HepG2 (cell line): ENCODE results near the gene CDK11A. TPM values are rescaled to one million over a fixed set of nuclear protein-coding genes. Genes with fewer than 3 reads are reported as not detected.

Experiments
- ATAC-seq: fragments of 200-7000 bp; cut with Tn5 transposase; 3 replicates; pipeline ENCODE4 v1.9.1; 2020; ENCODE audit warnings: mild to moderate bottlenecking, moderate library complexity
- BruUV-seq: library from RNA; stranded (reverse); fragments of 400-500 nt; replicated peaks from 2 replicates; lab custom pipeline; 2021; lab: Mats Ljungman, UMichigan
- CTCF ChIA-PET: fragments of 300-600 bp; formaldehyde crosslinking; extraction: SDS; loops from one replicate; lab custom pipeline; 2021; ENCODE audit warnings: low total read pairs, inconsistent platforms, low intra/inter-chr PET ratio; lab: Yijun Ruan, JAX
- POLR2A ChIA-PET: fragments of 350-600 bp; sonication (Branson Sonifier 250); formaldehyde crosslinking; loops from one replicate; lab custom pipeline; 2020; ENCODE audit warnings: antibody characterized with exemption, inconsistent platforms; lab: Yijun Ruan, JAX
- DNase-seq: peaks from one replicate; pipeline ENCODE4 v3.0.0-alpha.2; 2015; ENCODE audit warnings: low spot score
- FAIRE-seq: peaks from 3 replicates; lab custom pipeline; 2011; peaks lifted over from hg19 to GRCh38; lab: Jason Lieb, UNC
- H2AFZ ChIP-seq: one replicate; pipeline ENCODE4 v1.6.1; 2011; ENCODE audit warnings: low read length, inconsistent platforms
- H3K27ac ChIP-seq: fragments of 300-600 bp; 3 replicates; pipeline ENCODE4 v1.8.0; 2011; ENCODE audit warnings: mixed run types, mild to moderate bottlenecking, mixed read lengths, low read length, inconsistent platforms; ENCODE audit not compliant: insufficient read depth; ENCODE audit errors: extremely low read length
- H3K27me3 ChIP-seq, 2 experiments: fragments of 200-600 bp in 1 of 2; 2 replicates in 1 of 2; 3 replicates in 1 of 2; pipeline versions ENCODE4 v1.6.0 to v1.8.0; 2011; ENCODE audit warnings: low read length in 2 of 2, mild to moderate bottlenecking in 2 of 2, moderate library complexity in 2 of 2, inconsistent platforms in 1 of 2; ENCODE audit not compliant: insufficient read depth in 2 of 2, control insufficient read depth in 1 of 2
- H3K36me3 ChIP-seq, 2 experiments: fragments of 200-600 bp in 1 of 2; replicated peaks in 1 of 2; 2 replicates in 1 of 2; 3 replicates in 1 of 2; pipeline versions ENCODE4 v1.5.1 to v1.8.0; 2011; ENCODE audit warnings: low read length in 2 of 2, inconsistent platforms in 1 of 2; ENCODE audit not compliant: insufficient read depth in 2 of 2, control insufficient read depth in 1 of 2
- H3K4me1 ChIP-seq: 2 replicates; pipeline ENCODE4 v1.5.1; 2012; ENCODE audit warnings: low read length, inconsistent platforms; ENCODE audit not compliant: insufficient read depth
- H3K4me2 ChIP-seq: 2 replicates; pipeline ENCODE4 v1.6.0; 2011; ENCODE audit warnings: low read depth, low read length, inconsistent platforms
- H3K4me3 ChIP-seq, 3 experiments: fragments of 200-600 bp in 1 of 3; sonication (generic), shearing (Covaris generic) in 1 of 3; replicated peaks in 1 of 3; 2 replicates each; pipeline ENCODE4 v1.5.1; 2011 to 2016; ENCODE audit warnings: low read length in 3 of 3, inconsistent platforms in 2 of 3, low read depth in 2 of 3, mild to moderate bottlenecking in 2 of 3, control low read depth in 1 of 3, mixed read lengths in 1 of 3; ENCODE audit not compliant: insufficient read depth in 1 of 3
- H3K79me2 ChIP-seq: one replicate; pipeline ENCODE4 v1.6.1; 2011; ENCODE audit warnings: low read length, inconsistent platforms; ENCODE audit not compliant: insufficient read depth
- H3K9ac ChIP-seq: 2 replicates; pipeline ENCODE4 v1.6.0; 2011; ENCODE audit warnings: mild to moderate bottlenecking, low read depth, low read length, inconsistent platforms; ENCODE audit not compliant: insufficient read depth
- H3K9me3 ChIP-seq: 2 replicates; pipeline ENCODE4 v1.5.1; 2012; ENCODE audit warnings: mild to moderate bottlenecking, low read length
- H4K20me1 ChIP-seq: 2 replicates; pipeline ENCODE4 v1.6.0; 2011; ENCODE audit warnings: inconsistent platforms, mild to moderate bottlenecking, low read length, moderate library complexity; ENCODE audit not compliant: insufficient read depth
- BCL6 ChIP-seq: IDR thresholded peaks from 2 replicates; pipeline ENCODE4 v1.6.1; 2016; ENCODE audit warnings: missing genetic modification reagents, missing compliant biosample characterization
- CEBPG ChIP-seq: IDR thresholded peaks from 2 replicates; pipeline ENCODE4 v1.6.1; 2016
- CREM ChIP-seq, 2 experiments: sonication (generic) in 1 of 2; formaldehyde crosslinking in 1 of 2; IDR thresholded peaks; 2 replicates each; pipeline versions ENCODE4 v1.4.0 to v1.6.1; 2016 to 2020; ENCODE audit warnings: antibody characterized with exemption in 1 of 2, mild to moderate bottlenecking in 1 of 2, missing genetic modification reagents in 1 of 2
- EP300 ChIP-seq, 3 experiments: sonication (generic) in 1 of 3; formaldehyde crosslinking in 1 of 3; IDR thresholded peaks; 2 replicates each; pipeline versions ENCODE4 v1.5.1 to v1.6.1; 2011 to 2020; ENCODE audit warnings: low read depth in 2 of 3, low read length in 2 of 3, borderline replicate concordance in 1 of 3, improper control_type of control experiment in 1 of 3, mild to moderate bottlenecking in 1 of 3, missing genetic modification reagents in 1 of 3, moderate library complexity in 1 of 3
- FOXA1 ChIP-seq, 2 experiments: fragments of 450-650 bp in 1 of 2; sonication (generic) in 1 of 2; formaldehyde crosslinking in 1 of 2; IDR thresholded peaks; 2 replicates each; pipeline versions ENCODE4 v1.4.0 to v1.6.1; 2016 to 2020; ENCODE audit warnings: missing genetic modification reagents in 1 of 2
- HOXA3 ChIP-seq: sonication (generic); formaldehyde crosslinking; IDR thresholded peaks from 2 replicates; pipeline ENCODE4 v1.5.0; 2020; ENCODE audit warnings: missing genetic modification reagents
- KLF9 ChIP-seq: IDR thresholded peaks from 2 replicates; pipeline ENCODE4 v1.6.1; 2016; ENCODE audit warnings: low read depth
- KMT2B ChIP-seq: IDR thresholded peaks from 2 replicates; pipeline ENCODE4 v1.6.1; 2016; ENCODE audit warnings: missing genetic modification reagents, missing compliant biosample characterization
- MIXL1 ChIP-seq: IDR thresholded peaks from 2 replicates; pipeline ENCODE4 v1.6.1; 2016
- NKX3-1 ChIP-seq: sonication (generic); formaldehyde crosslinking; IDR thresholded peaks from 2 replicates; pipeline ENCODE4 v1.5.0; 2020; ENCODE audit warnings: missing genetic modification reagents
- PRDM10 ChIP-seq: sonication (generic); formaldehyde crosslinking; IDR thresholded peaks from 2 replicates; pipeline ENCODE4 v1.4.0; 2020; ENCODE audit warnings: low read depth, missing genetic modification reagents
- RXRA ChIP-seq: sonication (generic); formaldehyde crosslinking; IDR thresholded peaks from 2 replicates; pipeline ENCODE4 v1.5.1; 2020; ENCODE audit warnings: missing genetic modification reagents
- SAP130 ChIP-seq: IDR thresholded peaks from 2 replicates; pipeline ENCODE4 v1.6.1; 2016; ENCODE audit warnings: low read depth
- SKI ChIP-seq: fragments of 450-650 bp; IDR thresholded peaks from one replicate; pipeline ENCODE4 v1.6.1; 2018; ENCODE audit warnings: mild to moderate bottlenecking; ENCODE audit not compliant: partially characterized antibody
- SMAD1 ChIP-seq: sonication (generic); formaldehyde crosslinking; IDR thresholded peaks from 2 replicates; pipeline ENCODE4 v1.4.0; 2020; ENCODE audit warnings: missing genetic modification reagents, low read depth, mild to moderate bottlenecking, borderline replicate concordance
- STAT5B ChIP-seq: sonication (generic); formaldehyde crosslinking; IDR thresholded peaks from 2 replicates; pipeline ENCODE4 v1.4.0; 2020; ENCODE audit warnings: missing genetic modification reagents
- THAP11 ChIP-seq: IDR thresholded peaks from 2 replicates; pipeline ENCODE4 v1.6.1; 2016; ENCODE audit warnings: missing biosample characterization, missing genetic modification reagents
- ZFAT ChIP-seq: sonication (generic); formaldehyde crosslinking; conservative IDR thresholded peaks from 2 replicates; pipeline ENCODE4 v1.8.1; 2023; ENCODE audit warnings: missing genetic modification reagents, inconsistent platforms
- ZNF160 ChIP-seq: sonication (generic); formaldehyde crosslinking; IDR thresholded peaks from 2 replicates; pipeline ENCODE4 v1.8.0; 2022; ENCODE audit warnings: mild to moderate bottlenecking, inconsistent platforms, missing genetic modification reagents
- ZNF235 ChIP-seq: sonication (generic); formaldehyde crosslinking; IDR thresholded peaks from 2 replicates; pipeline ENCODE4 v1.8.1; 2023; ENCODE audit warnings: mild to moderate bottlenecking, missing genetic modification reagents, borderline replicate concordance
- ZNF354B ChIP-seq: sonication (generic); formaldehyde crosslinking; IDR thresholded peaks from 2 replicates; pipeline ENCODE4 v1.8.0; 2022; ENCODE audit warnings: mild to moderate bottlenecking, missing genetic modification reagents
- ZNF577 ChIP-seq: sonication (generic); formaldehyde crosslinking; IDR thresholded peaks from 2 replicates; pipeline ENCODE4 v1.4.0; 2020; ENCODE audit warnings: mild to moderate bottlenecking, low read depth, missing genetic modification reagents, borderline replicate concordance
- ZNF883 ChIP-seq: sonication (generic); formaldehyde crosslinking; IDR thresholded peaks from 2 replicates; pipeline ENCODE4 v1.5.1; 2020; ENCODE audit warnings: mild to moderate bottlenecking, missing genetic modification reagents; ENCODE audit errors: not compliant biosample characterization
- ZSCAN25 ChIP-seq: sonication (generic); formaldehyde crosslinking; IDR thresholded peaks from 2 replicates; pipeline ENCODE4 v1.8.0; 2022; ENCODE audit warnings: mild to moderate bottlenecking, missing genetic modification reagents
- WGBS: methylation state at CpG from one replicate; pipeline ENCODE4 v1.1.6; 2017; ENCODE audit warnings: low lambda C conversion rate; 5-methylcytosine and 5-hydroxymethylcytosine counted together
- in situ Hi-C: cut with HindIII; loops from 2 replicates; pipeline ENCODE4 v1.10.0; 2017; ENCODE audit warnings: low pct_unique_long_range_greater_than_20kb; ENCODE audit not compliant: extremely low pct_ligation_motif_present
- intact Hi-C: fragments of 100-400 bp; cut with micrococcal nuclease; formaldehyde crosslinking; loops from one replicate; pipeline ENCODE4 v1.10.0; 2022; ENCODE audit not compliant: unreplicated experiment
- polyA plus RNA-seq, 8 experiments: library from polyadenylated mRNA; depleted of rRNA in 3 of 8; stranded (reverse) in 7 of 8; unstranded in 1 of 8; fragments of >200 nt; fragmentation: Illumina TruSeq in 4 of 8; extraction: Trizol in 4 of 8; gene quantifications; 2 replicates each; pipeline versions ENCODE4 v1.2.1 to v1.2.3, GENCODE V29; 2011 to 2016; ENCODE audit warnings: low read depth in 4 of 8, missing spikeins in 1 of 8, mixed read lengths in 1 of 8; ENCODE audit not compliant: insufficient read depth in 1 of 8
- total RNA-seq, 5 experiments: library from RNA; depleted of rRNA; stranded (reverse); fragments of >200 nt; fragmentation: Illumina TruSeq; extraction: Trizol; gene quantifications; 2 replicates each; pipeline ENCODE4 v1.2.3, GENCODE V29; 2016; ENCODE audit warnings: low read depth in 1 of 5

The CDK11A gene
- total and polyA plus RNA-seq, 2 of the 13 experiments (the other 11 are each of a cell fraction or from before 2014, with no cell fraction given) = 11.2 to 17.9 TPM

GRCh38 chr1:1680912-1681273 is 43.3 kb downstream of the CDK11A start:
- DNase-seq = peak; percentile 84
- 0 out of 4 replicates have a peak, but pooled peaks of 1 of the 2 experiments have one; percentile 18 for TF ChIP-seq EP300 (IDR thresholded peaks at IDR 0.05; ENCODE audit: low read depth in 2 of 2, low read length in 2 of 2)
- TF ChIP-seq EP300 (CRISPR knock-in tag; IDR thresholded peaks at IDR 0.05; ENCODE audit: borderline replicate concordance) = no peak
- peak; percentile 45 for TF ChIP-seq BCL6
- TF ChIP-seq MIXL1 (CRISPR knock-in tag) = no peak
- TF ChIP-seq STAT5B (CRISPR knock-in tag) = no peak
- TF ChIP-seq THAP11 (CRISPR knock-in tag) = 0 out of 2 replicates have a peak, but pooled peaks have one; percentile 13
- TF ChIP-seq SKI = peak; percentile 71
- TF ChIP-seq ZNF160 (CRISPR knock-in tag) = peak; percentile 74; the same call in 1 of the 2 replicates
- peak; percentile 73; the same call in 1 of the 2 replicates for TF ChIP-seq PRDM10 (CRISPR knock-in tag)
- peak; percentile 26 for TF ChIP-seq SAP130 (CRISPR knock-in tag)
- peak; percentile 68; the same call in 1 of the 2 replicates for TF ChIP-seq ZSCAN25
- TF ChIP-seq ZFAT (CRISPR knock-in tag) = no peak
- TF ChIP-seq CREM (IDR thresholded peaks at IDR 0.05) = peak; percentile 22; the same call in 1 of the 2 replicates
- TF ChIP-seq CREM (CRISPR knock-in tag; IDR thresholded peaks at IDR 0.05) = no peak
- TF ChIP-seq ZNF354B (CRISPR knock-in tag) = 0 out of 2 replicates have a peak, but pooled peaks have one; percentile 32
- no peak for TF ChIP-seq SMAD1 (CRISPR knock-in tag)
- TF ChIP-seq CEBPG = no peak
- no peak for TF ChIP-seq ZNF883 (CRISPR knock-in tag)
- TF ChIP-seq ZNF235 (CRISPR knock-in tag) = no peak
- TF ChIP-seq FOXA1 (IDR thresholded peaks at IDR 0.05) = no peak
- 0 out of 2 replicates have a peak, but pooled peaks have one; percentile 14 for TF ChIP-seq FOXA1 (CRISPR knock-in tag; IDR thresholded peaks at IDR 0.05)
- TF ChIP-seq HOXA3 = peak; percentile 27; the same call in 1 of the 2 replicates
- TF ChIP-seq RXRA (CRISPR knock-in tag) = 0 out of 2 replicates have a peak, but pooled peaks have one; percentile 7
- no peak for TF ChIP-seq ZNF577 (CRISPR knock-in tag)
- TF ChIP-seq KMT2B (CRISPR knock-in tag) = no peak
- TF ChIP-seq NKX3-1 = no peak
- no peak for TF ChIP-seq KLF9

More at GRCh38 chr1:1680912-1681273, 43.3 kb downstream of the CDK11A start:
- intact Hi-C loops (no loop called here), in situ Hi-C loops (no loop called here)
- Histone ChIP-seq H4K20me1 (no peaks in the 10 kb centered on the region; the same call in 1 of the 2 replicates), H3K4me1 (peaks cover 59% of the 10 kb centered on the region), H2AFZ (no peak overlapping the region), H3K79me2 (peaks cover 13% of the 10 kb centered on the region), H3K27ac (peak overlapping the region; percentile 53), H3K4me2 (peak overlapping the region; percentile 31), H3K9me3 (no peaks in the 10 kb centered on the region), H3K36me3 (no peaks in the 10 kb centered on the region; a peak in 1 of 5 replicates), H3K9ac (0 out of 2 replicates have a peak overlapping the region, but pooled peaks have one; percentile 18), H3K27me3 (no peaks in the 10 kb centered on the region), H3K4me3 (no peak overlapping the region; a peak in 1 of 6 replicates)
- no TSS peak for BruUV-seq
- ChIA-PET CTCF (no interaction called here), POLR2A (no interaction called here)
- WGBS = 12% methylated on average over 11 of the region's 11 CpGs
- ATAC-seq = peak; percentile 53
- FAIRE-seq = peak; percentile 82
